NCI-H2081 treated with DMSO at 0.1 percent for 48 hours (cell line): ENCODE data around the gene CFAP97D2.
"Not testable (repeated sequence)": the region's sequence is repeated elsewhere in the genome, so short reads cannot be mapped to it uniquely, and the experiment has no call there.

Experiments used
- DNase-seq: peaks from one replicate; lab custom pipeline; 2025; lab: John Stamatoyannopoulos, UW

The CFAP97D2 gene

GRCh38 chr13:114235697-114236096, 56.6 kb downstream of the CFAP97D2 start:
- DNase-seq = no peak

- no peak for DNase-seq
Measured at GRCh38 chr13:114236227-114236626, 57.2 kb downstream of the CFAP97D2 start.

GRCh38 chr13:114237415-114238112, 58.5 kb downstream of the CFAP97D2 start:
- DNase-seq = no peak

GRCh38 chr13:114241918-114242317, 62.9 kb downstream of the CFAP97D2 start:
- no peak for DNase-seq

DNA sequence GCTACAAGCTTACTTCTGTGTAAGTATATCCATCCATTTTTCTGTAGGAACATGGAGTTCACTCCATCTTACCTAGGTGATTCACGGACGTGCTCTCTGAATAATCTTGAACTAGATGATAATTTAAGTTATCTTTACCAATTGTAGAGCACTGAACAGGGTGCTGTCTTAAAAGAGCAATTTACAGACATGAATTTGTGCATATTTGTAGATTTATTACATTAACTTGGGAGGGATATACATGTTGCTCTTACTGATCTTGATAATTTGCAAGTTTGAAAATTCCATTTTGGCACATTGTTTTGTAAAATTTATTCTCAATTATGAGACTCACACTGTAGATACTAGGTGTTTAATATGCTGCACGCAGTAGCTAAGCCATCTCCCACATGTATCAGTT, 64.9 kb downstream of the CFAP97D2 start:
- DNase-seq = no peak

DNA sequence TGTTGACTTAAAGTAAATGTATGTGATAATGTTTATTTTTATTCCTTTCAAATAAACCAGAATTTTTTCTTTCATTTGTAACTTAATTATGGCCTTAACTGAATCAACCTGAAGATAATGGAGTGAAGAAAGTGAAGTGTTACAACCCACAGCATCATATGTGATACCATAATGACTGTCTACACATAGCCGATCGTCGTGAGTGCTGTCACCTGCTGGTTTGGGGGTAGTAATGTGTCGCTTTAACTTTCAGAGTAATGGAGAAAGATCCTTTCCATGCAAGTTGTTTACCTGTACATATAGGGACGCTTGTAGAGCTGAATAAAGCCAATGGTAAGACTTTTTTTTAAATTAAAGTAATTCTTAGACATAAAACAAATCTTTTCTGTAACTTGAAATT, 65.6 kb downstream of the CFAP97D2 start:
- DNase-seq = no peak

DNA sequence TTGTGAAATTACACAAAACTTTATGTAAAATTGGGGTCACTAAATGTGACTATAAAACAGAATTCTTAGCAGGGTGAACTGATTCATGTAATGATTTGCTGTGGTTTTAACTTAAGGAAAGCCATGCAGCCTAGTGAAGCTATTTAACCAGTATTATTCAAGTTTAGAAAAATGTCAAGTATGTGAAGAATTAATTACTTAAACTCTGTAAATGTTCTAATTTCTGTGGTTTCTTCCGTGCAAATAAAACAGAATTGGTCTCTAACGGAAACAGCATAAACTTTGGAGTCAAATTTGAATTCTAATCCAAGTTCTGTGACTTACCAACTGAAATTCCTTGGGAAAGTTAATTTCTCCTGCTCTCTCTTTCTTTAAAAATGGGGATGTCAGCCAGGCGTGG, 69.0 kb downstream of the CFAP97D2 start:
- DNase-seq = no peak

GRCh38 chr13:114249077-114249476, 70.0 kb downstream of the CFAP97D2 start:
- no peak for DNase-seq

DNA sequence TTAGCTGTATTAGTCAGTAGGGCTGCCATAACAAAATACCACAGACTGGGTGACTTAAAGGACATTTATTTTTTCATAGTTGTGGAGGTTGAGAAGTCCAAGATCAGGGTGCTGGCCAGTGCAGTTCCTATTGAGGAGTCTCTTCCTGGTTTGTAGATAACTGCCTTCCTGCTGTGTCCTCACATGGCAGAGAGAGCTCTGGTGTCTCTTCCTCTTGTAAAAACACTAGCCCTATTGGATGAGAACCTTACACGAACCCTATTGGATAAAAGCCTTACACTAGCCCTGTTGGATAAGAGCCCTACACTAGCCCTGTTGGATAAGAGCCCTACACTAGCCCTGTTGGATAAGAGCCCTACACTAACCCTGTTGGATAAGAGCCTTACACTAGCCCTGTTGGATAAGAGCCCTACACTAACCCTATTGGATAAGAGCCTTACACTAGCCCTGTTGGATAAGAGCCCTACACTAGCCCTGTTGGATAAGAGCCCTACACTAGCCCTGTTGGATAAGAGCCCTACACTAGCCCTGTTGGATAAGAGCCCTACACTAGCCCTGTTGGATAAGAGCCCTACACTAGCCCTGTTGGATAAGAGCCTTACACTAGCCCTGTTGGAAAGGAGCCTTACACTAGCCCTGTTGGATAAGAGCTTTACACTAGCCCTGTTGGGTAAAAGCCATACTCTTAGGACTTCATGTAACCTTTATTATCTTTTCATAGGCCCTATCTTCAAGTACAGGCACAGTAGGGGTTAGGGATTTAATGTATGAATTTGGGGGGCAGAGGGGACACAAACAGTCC, 72.8 kb downstream of the CFAP97D2 start:
- DNase-seq = not testable (repeated sequence)

- no peak for DNase-seq
Measured at GRCh38 chr13:114256547-114256946, 77.5 kb downstream of the CFAP97D2 start.

DNA sequence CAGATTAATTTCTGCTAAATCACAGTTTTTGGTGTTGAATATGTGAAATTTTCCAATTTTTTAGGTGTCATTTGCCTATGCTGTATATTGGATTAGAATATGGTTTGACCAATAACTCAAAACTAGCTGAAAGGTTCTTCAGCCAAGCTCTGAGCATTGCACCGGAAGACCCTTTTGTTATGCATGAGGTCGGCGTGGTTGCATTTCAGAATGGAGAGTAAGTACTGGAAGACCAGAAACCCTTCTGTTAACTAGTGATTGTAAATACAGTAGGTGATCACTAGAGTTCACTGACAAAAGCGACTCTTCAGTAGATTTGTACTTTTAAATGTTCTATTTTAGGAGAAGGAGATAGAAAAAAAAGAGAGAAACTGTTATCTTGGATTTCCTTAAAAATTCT, 78.0 kb downstream of the CFAP97D2 start:
- DNase-seq = no peak

DNA sequence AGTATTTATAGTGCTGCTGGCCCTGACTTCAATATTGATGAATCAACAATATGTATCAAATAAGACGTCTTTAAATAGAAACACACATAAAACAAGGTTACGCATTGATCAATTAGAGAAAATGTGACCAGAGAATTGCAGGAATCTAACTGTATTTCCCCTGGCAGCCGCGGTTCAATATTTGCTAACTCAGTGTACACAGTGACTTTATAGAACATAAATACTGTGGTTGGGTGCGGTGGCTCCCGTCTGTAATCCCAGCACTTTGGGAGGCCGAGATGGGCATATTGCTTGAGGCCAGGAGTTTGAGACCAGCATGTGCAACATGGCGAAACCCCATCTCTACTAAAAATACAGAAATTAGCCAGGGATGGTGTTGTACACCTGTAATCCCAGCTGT, 79.5 kb downstream of the CFAP97D2 start:
- peak; percentile 21 for DNase-seq

- no peak for DNase-seq
Measured at GRCh38 chr13:114259374-114259773, 80.3 kb downstream of the CFAP97D2 start.

GRCh38 chr13:114259974-114260373, 80.9 kb downstream of the CFAP97D2 start:
- peak; percentile 61 for DNase-seq

DNA sequence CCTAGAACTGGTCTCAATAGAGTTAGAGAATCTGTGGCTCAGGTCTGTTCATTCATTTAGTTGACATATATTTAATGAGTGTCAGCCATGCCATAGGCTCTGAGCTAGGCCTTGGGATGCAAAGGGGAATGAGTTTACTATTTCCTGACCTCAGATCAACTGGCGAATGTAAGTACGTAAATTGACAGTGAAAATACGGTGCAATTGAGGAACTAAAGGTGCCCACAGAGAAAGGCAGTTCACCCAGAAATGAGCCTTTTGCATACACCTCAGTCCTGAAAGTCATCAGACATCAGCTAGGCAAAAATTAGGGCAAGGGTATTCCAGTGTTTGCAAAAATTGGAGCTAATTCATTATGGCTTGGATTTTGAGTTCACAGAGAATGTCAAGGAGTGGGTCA, 81.8 kb downstream of the CFAP97D2 start:
- DNase-seq = no peak

DNA sequence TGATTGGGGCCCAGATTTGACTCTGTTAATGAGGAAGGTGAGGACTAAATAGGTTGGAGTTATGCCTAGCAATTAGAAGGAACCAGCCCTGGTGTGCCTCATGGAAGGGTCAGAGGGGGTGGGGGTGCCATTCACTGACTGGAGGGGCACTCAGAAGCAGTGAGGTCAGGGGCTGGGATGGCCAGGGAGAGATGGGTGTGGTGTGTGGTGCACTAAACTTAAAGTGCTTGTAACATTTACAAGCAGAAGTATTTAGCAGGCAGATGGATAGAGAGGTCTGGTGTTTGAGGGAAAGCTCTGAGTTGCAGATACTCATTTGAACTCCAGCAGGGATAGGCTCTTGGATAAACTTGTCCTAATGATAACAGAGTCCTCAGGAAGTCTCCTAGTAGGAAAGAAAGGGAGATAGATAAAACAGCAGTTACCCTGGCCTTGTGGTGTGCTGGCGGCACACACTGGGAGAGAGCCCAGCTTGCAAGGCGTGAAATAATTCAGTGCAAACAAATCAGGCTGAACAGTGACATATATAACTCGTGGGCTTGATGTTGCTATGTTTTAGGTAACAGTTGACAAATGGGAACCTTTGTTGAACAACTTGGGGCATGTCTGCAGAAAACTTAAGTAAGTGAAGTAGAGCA, 82.4 kb downstream of the CFAP97D2 start:
- DNase-seq = no peak

GRCh38 chr13:114263578-114263977, 84.5 kb downstream of the CFAP97D2 start:
- DNase-seq = no peak

- not testable (repeated sequence) for DNase-seq
Measured at GRCh38 chr13:114264313-114264712, 85.3 kb downstream of the CFAP97D2 start.

DNA sequence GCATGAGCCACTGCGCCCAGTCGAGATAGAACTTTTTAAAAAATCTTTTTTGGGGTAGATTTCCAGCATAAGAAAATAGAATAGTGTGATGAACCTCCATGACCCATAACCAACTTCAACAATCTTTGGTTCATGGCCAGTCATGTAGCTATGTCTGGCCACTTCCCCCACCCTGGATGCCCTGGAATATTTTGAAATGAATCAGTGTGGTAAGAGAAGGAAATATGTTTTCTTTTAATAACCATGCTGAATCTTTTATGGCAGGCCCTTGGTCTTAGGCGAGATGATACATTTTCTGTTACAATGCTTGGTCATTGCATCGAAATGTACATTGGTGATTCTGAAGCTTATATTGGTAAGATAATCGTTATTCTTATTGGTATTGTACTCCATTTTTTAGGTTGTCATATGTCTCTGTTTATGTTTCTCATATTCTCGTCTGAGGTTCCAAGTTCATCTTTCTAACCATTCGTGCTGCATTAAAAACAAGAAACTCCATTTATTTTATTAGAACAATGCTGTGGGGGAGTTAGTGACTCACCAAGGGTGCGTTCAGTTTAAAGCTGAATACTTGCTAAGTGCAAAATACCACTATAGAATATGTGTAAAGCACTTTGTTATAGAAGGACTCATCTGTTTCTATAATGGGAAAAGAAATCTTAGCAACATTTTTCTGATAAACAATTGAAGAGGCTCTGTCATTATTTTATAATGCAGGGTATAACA, 86.0 kb downstream of the CFAP97D2 start:
- no peak for DNase-seq

GRCh38 chr13:114266241-114266640, 87.2 kb downstream of the CFAP97D2 start:
- DNase-seq = no peak

DNA sequence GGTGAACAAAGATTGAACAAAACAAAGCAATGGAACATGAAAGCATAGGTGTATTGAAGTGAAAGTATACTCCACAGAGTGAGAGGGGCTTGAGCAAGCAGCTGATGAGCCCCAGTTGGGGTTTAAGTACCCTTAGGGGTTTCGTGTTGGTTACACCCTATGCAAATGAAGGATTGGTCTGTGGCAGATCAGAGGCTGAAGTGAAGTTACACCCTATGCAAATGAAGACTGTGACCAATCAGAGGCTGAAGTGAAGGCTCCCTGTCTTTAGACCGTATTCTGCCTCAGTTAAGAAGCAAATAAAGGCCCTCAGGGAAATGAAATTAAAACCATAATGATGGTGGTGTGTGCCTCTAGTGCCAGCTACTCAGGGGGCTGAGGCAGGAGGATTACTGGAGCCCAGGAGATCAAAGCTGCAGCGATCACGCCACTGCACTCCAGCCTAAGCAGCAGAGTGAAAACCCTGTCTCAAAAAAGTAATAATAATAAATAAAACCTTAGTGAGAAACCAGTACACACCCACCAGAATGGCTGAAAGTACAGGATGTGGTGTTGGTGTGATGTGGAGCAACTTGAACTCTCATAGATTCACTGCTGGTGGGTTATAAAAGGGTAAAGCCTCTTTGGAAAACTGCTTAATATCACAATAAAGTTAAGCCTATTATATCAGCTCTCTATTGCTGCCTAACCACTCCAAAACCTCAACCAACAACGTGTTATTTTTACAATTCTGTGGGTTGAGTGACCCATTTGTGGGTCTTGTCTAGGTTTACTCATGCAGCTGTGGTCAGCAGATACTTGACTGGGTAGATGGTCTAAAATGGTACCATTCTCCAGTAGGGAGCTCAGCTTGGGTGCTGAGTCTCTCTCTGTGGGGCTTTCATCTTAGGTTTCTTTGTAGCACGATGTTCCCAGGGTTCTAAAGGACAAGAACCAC, 89.6 kb downstream of the CFAP97D2 start:
- DNase-seq = no peak
